Mesothelial cell of epicardium (in vitro differentiated cells): ENCODE results near the gene AVPR1B. TPM values are rescaled to one million over a fixed set of nuclear protein-coding genes. Genes with fewer than 3 reads are reported as not detected.
"Not testable (repeated sequence)": the region's sequence is repeated elsewhere in the genome, so short reads cannot be mapped to it uniquely, and the experiment has no call there.

ENCODE experiments used
- DNase-seq, 2 experiments: peaks; one replicate each; pipeline ENCODE4 v3.0.0; 2021; ENCODE audit warnings: low spot score in 2 of 2; ENCODE audit not compliant: unreplicated experiment in 2 of 2
- H3K27ac Mint-ChIP-seq: 2 replicates; pipeline ENCODE4 v1.8.0; 2021; ENCODE audit warnings: mixed read lengths
- H3K27me3 Mint-ChIP-seq: 2 replicates; pipeline ENCODE4 v1.8.0; 2021; ENCODE audit warnings: low read depth, mixed read lengths
- H3K36me3 Mint-ChIP-seq: 2 replicates; pipeline ENCODE4 v1.8.0; 2021; ENCODE audit warnings: mixed read lengths
- H3K4me1 Mint-ChIP-seq: 2 replicates; pipeline ENCODE4 v1.8.0; 2021; ENCODE audit warnings: mixed read lengths
- H3K4me3 Mint-ChIP-seq: 2 replicates; pipeline ENCODE4 v1.8.0; 2021; ENCODE audit warnings: mild to moderate bottlenecking, moderate library complexity, mixed read lengths
- H3K9me3 Mint-ChIP-seq: 2 replicates; pipeline ENCODE4 v1.8.0; 2021; ENCODE audit warnings: mixed read lengths
- CTCF ChIP-seq: fragments of 200-600 bp; sonication (generic); IDR thresholded peaks from one replicate; pipeline ENCODE4 v1.5.0; 2021; ENCODE audit warnings: antibody characterized with exemption; ENCODE audit not compliant: unreplicated experiment
- total RNA-seq: library from RNA; stranded (reverse); gene quantifications from 3 replicates; pipeline ENCODE4 v1.2.1, GENCODE V29; 2021

Gene AVPR1B
- total RNA-seq, 1 donor from 2014 or later: not detected

- Mint-ChIP-seq H3K27ac (no peak overlapping the region), H3K27me3 (peaks cover 2% of the 10 kb centered on the region), H3K9me3 (peaks cover 5% of the 10 kb centered on the region), H3K4me3 (no peak overlapping the region), H3K4me1 (no peaks in the 10 kb centered on the region), H3K36me3 (peaks cover 4% of the 10 kb centered on the region)
- no peak for DNase-seq
- no peak for TF ChIP-seq CTCF
These were observed 49.5 kb downstream of the AVPR1B start for GRCh38 chr1:206067486-206068227.

- Mint-ChIP-seq H3K27me3 (peaks cover 2% of the 10 kb centered on the region), H3K27ac (no peak overlapping the region), H3K4me3 (no peak overlapping the region), H3K36me3 (peaks cover 7% of the 10 kb centered on the region), H3K9me3 (peaks cover 8% of the 10 kb centered on the region), H3K4me1 (no peaks in the 10 kb centered on the region)
- DNase-seq: no peak
- no peak for TF ChIP-seq CTCF
These were observed 50.6 kb downstream of the AVPR1B start for GRCh38 chr1:206066479-206067171.

- DNase-seq: no peak
- peaks cover 2% of the 10 kb centered on the region for H3K27me3 Mint-ChIP-seq
- no peak for TF ChIP-seq CTCF
These were observed 51.5 kb downstream of the AVPR1B start for GRCh38 chr1:206065547-206066145.

GRCh38 chr1:206064501-206064900 is 52.7 kb downstream of the AVPR1B start:
- not testable (repeated sequence) for H3K27ac Mint-ChIP-seq, H3K4me1 Mint-ChIP-seq, H3K9me3 Mint-ChIP-seq, DNase-seq, H3K36me3 Mint-ChIP-seq, H3K4me3 Mint-ChIP-seq, H3K27me3 Mint-ChIP-seq

More at GRCh38 chr1:206065547-206066145, 51.5 kb downstream of the AVPR1B start:
- H3K4me3 Mint-ChIP-seq: no peak overlapping the region
- H3K9me3 Mint-ChIP-seq: peaks cover 8% of the 10 kb centered on the region
- H3K36me3 Mint-ChIP-seq: peaks cover 7% of the 10 kb centered on the region
- H3K4me1 Mint-ChIP-seq: no peaks in the 10 kb centered on the region
- no peak overlapping the region for H3K27ac Mint-ChIP-seq

- DNase-seq, H3K27me3 Mint-ChIP-seq, H3K9me3 Mint-ChIP-seq, H3K27ac Mint-ChIP-seq, H3K36me3 Mint-ChIP-seq, H3K4me1 Mint-ChIP-seq, H3K4me3 Mint-ChIP-seq: not testable (repeated sequence)
These were observed 53.2 kb downstream of the AVPR1B start for GRCh38 chr1:206064001-206064400.

GRCh38 chr1:206062464-206062863 is 54.7 kb downstream of the AVPR1B start:
- Mint-ChIP-seq H3K4me3 (no peak overlapping the region), H3K4me1 (peaks cover 3% of the 10 kb centered on the region), H3K27ac (no peak overlapping the region), H3K27me3 (no peaks in the 10 kb centered on the region), H3K9me3 (peaks cover 8% of the 10 kb centered on the region), H3K36me3 (peaks cover 7% of the 10 kb centered on the region)
- no peak for DNase-seq
- TF ChIP-seq CTCF: no peak
